ENCODE results near the gene USP22. TPM values are rescaled to one million over a fixed set of nuclear protein-coding genes. Genes with fewer than 3 reads are reported as not detected.

Gene USP22
- total and polyA plus RNA-seq, 3 donors from 2014 or later: 96.3 to 216 (median 161) TPM

DNA sequence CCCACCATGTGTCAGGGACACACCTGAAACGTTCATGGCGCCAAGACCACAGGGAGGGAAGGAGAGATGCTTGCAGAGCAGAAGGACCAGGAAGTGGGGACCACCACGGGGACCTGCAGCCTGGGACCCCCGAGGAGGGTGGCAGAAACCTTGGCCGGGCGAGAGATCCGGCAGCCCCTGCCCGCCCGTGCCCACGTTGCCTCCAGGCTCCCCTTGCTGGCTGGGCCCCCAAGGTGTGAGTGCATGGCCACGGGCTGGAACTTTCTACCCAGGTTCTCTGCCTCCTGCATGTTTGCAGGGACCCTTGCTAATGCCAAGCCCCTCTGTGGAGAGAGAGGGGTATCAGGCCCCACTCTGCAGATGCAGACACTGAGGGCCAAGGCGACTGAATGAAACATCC is 50.4 kb downstream of the USP22 start:
- Histone ChIP-seq H3K4me1 (peaks cover 4% of the 10 kb centered on the region), H3K4me3 (no peak overlapping the region), H3K36me3 (ENCODE audit: low read depth, missing control alignments) (no peaks in the 10 kb centered on the region), H3K27ac (no peak overlapping the region), H3K9me3 (no peaks in the 10 kb centered on the region), H3K27me3 (no peaks in the 10 kb centered on the region)
- intact Hi-C loops (cut with DNase I; ENCODE audit: low total_unique reads): no loop called here
- no peak for TF ChIP-seq POLR2A (IDR thresholded peaks at IDR 0.05)
- TF ChIP-seq, protein P1, sequence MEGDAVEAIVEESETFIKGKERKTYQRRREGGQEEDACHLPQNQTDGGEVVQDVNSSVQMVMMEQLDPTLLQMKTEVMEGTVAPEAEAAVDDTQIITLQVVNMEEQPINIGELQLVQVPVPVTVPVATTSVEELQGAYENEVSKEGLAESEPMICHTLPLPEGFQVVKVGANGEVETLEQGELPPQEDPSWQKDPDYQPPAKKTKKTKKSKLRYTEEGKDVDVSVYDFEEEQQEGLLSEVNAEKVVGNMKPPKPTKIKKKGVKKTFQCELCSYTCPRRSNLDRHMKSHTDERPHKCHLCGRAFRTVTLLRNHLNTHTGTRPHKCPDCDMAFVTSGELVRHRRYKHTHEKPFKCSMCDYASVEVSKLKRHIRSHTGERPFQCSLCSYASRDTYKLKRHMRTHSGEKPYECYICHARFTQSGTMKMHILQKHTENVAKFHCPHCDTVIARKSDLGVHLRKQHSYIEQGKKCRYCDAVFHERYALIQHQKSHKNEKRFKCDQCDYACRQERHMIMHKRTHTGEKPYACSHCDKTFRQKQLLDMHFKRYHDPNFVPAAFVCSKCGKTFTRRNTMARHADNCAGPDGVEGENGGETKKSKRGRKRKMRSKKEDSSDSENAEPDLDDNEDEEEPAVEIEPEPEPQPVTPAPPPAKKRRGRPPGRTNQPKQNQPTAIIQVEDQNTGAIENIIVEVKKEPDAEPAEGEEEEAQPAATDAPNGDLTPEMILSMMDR (IDR thresholded peaks at IDR 0.05): no peak
- no peak for DNase-seq
- WGBS, 2 donors: 75 to 84% methylated on average over 8 to 12 of the region's 12 CpGs

- H3K27me3 ChIP-seq: no peaks in the 10 kb centered on the region
- 88% methylated on average over 11 to 17 of the region's 17 CpGs for WGBS, 2 donors
- no peaks in the 10 kb centered on the region for H3K9me3 ChIP-seq
- H3K4me1 ChIP-seq: peaks cover 4% of the 10 kb centered on the region
- H3K4me3 ChIP-seq: no peak overlapping the region
- H3K27ac ChIP-seq: no peak overlapping the region
- DNase-seq: no peak
- TF ChIP-seq POLR2A (IDR thresholded peaks at IDR 0.05): no peak
- TF ChIP-seq, protein P1 (IDR thresholded peaks at IDR 0.05): no peak
- intact Hi-C loops (cut with DNase I; ENCODE audit: low total_unique reads): no loop called here
- no peaks in the 10 kb centered on the region for H3K36me3 ChIP-seq (ENCODE audit: low read depth, missing control alignments)
Measured at GRCh38 chr17:20991276-20992037, 51.4 kb downstream of the USP22 start.

- H3K9me3 ChIP-seq: no peaks in the 10 kb centered on the region
- no peak overlapping the region for H3K4me3 ChIP-seq
- TF ChIP-seq POLR2A (IDR thresholded peaks at IDR 0.05): no peak
- WGBS, 2 donors: 65 to 68% methylated on average over 5 to 6 of the region's 6 CpGs
- H3K36me3 ChIP-seq (ENCODE audit: low read depth, missing control alignments): no peaks in the 10 kb centered on the region
- H3K27me3 ChIP-seq: no peaks in the 10 kb centered on the region
- no peak overlapping the region for H3K27ac ChIP-seq
- intact Hi-C loops (cut with DNase I; ENCODE audit: low total_unique reads): no loop called here
- H3K4me1 ChIP-seq: peaks cover 4% of the 10 kb centered on the region
- no peak for DNase-seq
Measured at GRCh38 chr17:20989991-20990855, 52.6 kb downstream of the USP22 start.

- H3K4me3 ChIP-seq: no peak overlapping the region
- TF ChIP-seq, protein P1 (IDR thresholded peaks at IDR 0.05): no peak
- TF ChIP-seq POLR2A (IDR thresholded peaks at IDR 0.05): no peak
- no peak for DNase-seq
- H3K27ac ChIP-seq: no peak overlapping the region
- WGBS, 2 donors: 92% methylated on average over 4 to 7 of the region's 7 CpGs
- intact Hi-C loops (cut with DNase I; ENCODE audit: low total_unique reads): no loop called here
- H3K4me1 ChIP-seq: peaks cover 4% of the 10 kb centered on the region
- no peaks in the 10 kb centered on the region for H3K27me3 ChIP-seq
- H3K36me3 ChIP-seq (ENCODE audit: low read depth, missing control alignments): no peaks in the 10 kb centered on the region
- no peaks in the 10 kb centered on the region for H3K9me3 ChIP-seq
Measured at GRCh38 chr17:20989481-20989880, 53.3 kb downstream of the USP22 start.

- Histone ChIP-seq H3K4me1 (peaks cover 4% of the 10 kb centered on the region), H3K36me3 (ENCODE audit: low read depth, missing control alignments) (no peaks in the 10 kb centered on the region), H3K27ac (no peak overlapping the region), H3K27me3 (no peaks in the 10 kb centered on the region), H3K4me3 (no peak overlapping the region), H3K9me3 (no peaks in the 10 kb centered on the region)
- TF ChIP-seq, protein P1 (IDR thresholded peaks at IDR 0.05): no peak
- TF ChIP-seq POLR2A (IDR thresholded peaks at IDR 0.05): no peak
- intact Hi-C loops (cut with DNase I; ENCODE audit: low total_unique reads): no loop called here
- no peak for DNase-seq
- 91 to 93% methylated on average over 3 of the region's 3 CpGs for WGBS, 2 donors
Measured at GRCh38 chr17:20988896-20989295, 53.9 kb downstream of the USP22 start.

All from testis (tissue), 3 donors.